Testis (tissue), 3 donors: Measurements from ENCODE around the gene KCNQ1. TPM values are rescaled to one million over a fixed set of nuclear protein-coding genes. Genes with fewer than 3 reads are reported as not detected.

Source experiments
- DNase-seq: peaks from one replicate; pipeline ENCODE4 v3.0.0-alpha.2; 2019
- H3K27ac ChIP-seq, 2 donors: fragments of 200-600 bp; sonication (generic); one replicate each; pipeline ENCODE4 v1.5.1; 2019
- H3K27me3 ChIP-seq: fragments of 200-600 bp; sonication (generic); one replicate; pipeline ENCODE4 v1.5.1; 2019
- H3K36me3 ChIP-seq: fragments of 200-600 bp; sonication (generic); one replicate; pipeline ENCODE4 v1.5.1; 2017; ENCODE audit warnings: low read depth; ENCODE audit errors: missing control alignments
- H3K4me1 ChIP-seq: fragments of 200-600 bp; sonication (generic); one replicate; pipeline ENCODE4 v1.5.1; 2019
- H3K4me3 ChIP-seq, 2 donors: fragments of 200-600 bp; sonication (generic); one replicate each; pipeline ENCODE4 v1.5.1; 2017 to 2019
- H3K9me3 ChIP-seq: fragments of 200-600 bp; sonication (generic); one replicate; pipeline ENCODE4 v1.5.1; 2017
- CTCF ChIP-seq, 3 experiments: fragments of 450-650 bp in 2 of 3; fragments of 200-600 bp in 1 of 3; sonication (generic) in 1 of 3; IDR thresholded peaks; one replicate each; pipeline ENCODE4 v1.5.1; 2016 to 2019; ENCODE audit warnings: antibody characterized with exemption in 3 of 3, mild to moderate bottlenecking in 2 of 3, moderate library complexity in 1 of 3
- POLR2A ChIP-seq: fragments of 450-650 bp; IDR thresholded peaks from one replicate; pipeline ENCODE4 v1.6.1; 2017; ENCODE audit warnings: antibody characterized with exemption, mild to moderate bottlenecking, moderate library complexity
- WGBS, 2 donors: methylation state at CpG; one replicate each; pipeline ENCODE4 v1.1.5; 2018; 5-methylcytosine and 5-hydroxymethylcytosine counted together
- intact Hi-C: fragments of 100-400 bp; cut with DNase I; formaldehyde crosslinking; loops from one replicate; pipeline ENCODE4 v1.15.1; 2023; ENCODE audit warnings: low total_unique reads
- polyA plus RNA-seq: library from polyadenylated mRNA; stranded (reverse); fragments of 350-450 nt; fragmentation: Illumina TruSeq; extraction: RNeasy Lipid Tissue Mini Kit (QIAGEN cat#74804); gene quantifications from one replicate; pipeline ENCODE4 v1.2.3, GENCODE V29; 2014; ENCODE audit warnings: low read depth, low replicate concordance; ENCODE audit not compliant: insufficient read depth
- total RNA-seq, 2 donors: library from RNA; depleted of rRNA; stranded (reverse); fragments of >200 nt; gene quantifications; one replicate each; pipeline ENCODE4 v1.2.3, GENCODE V29; 2016

The KCNQ1 gene
- total and polyA plus RNA-seq, 3 donors from 2014 or later: 6.0 to 24.2 (median 12.8) TPM

GRCh38 chr11:2775626-2776350 is 331.0 kb downstream of the KCNQ1 start:
- DNase-seq: peak; percentile 9
- Histone ChIP-seq H3K27me3 (no peaks in the 10 kb centered on the region), H3K36me3 (no peaks in the 10 kb centered on the region), H3K4me1 (peaks cover 32% of the 10 kb centered on the region), H3K4me3 (no peak overlapping the region), H3K9me3 (no peaks in the 10 kb centered on the region), H3K27ac (no peak overlapping the region)
- TF ChIP-seq CTCF (IDR thresholded peaks at IDR 0.05): no peak
- no peak for TF ChIP-seq POLR2A
- intact Hi-C loops: no loop called here
- 94 to 95% methylated on average over 24 to 29 of the region's 29 CpGs for WGBS, 2 donors

GRCh38 chr11:2776351-2777061 is 331.7 kb downstream of the KCNQ1 start:
- TF ChIP-seq CTCF (IDR thresholded peaks at IDR 0.05): no peak
- TF ChIP-seq POLR2A: no peak
- Histone ChIP-seq H3K9me3 (no peaks in the 10 kb centered on the region), H3K27ac (no peak overlapping the region), H3K4me3 (no peak overlapping the region), H3K4me1 (peaks cover 39% of the 10 kb centered on the region), H3K27me3 (no peaks in the 10 kb centered on the region), H3K36me3 (no peaks in the 10 kb centered on the region)
- WGBS, 2 donors: 91% methylated on average over 9 to 19 of the region's 19 CpGs
- peak; percentile 12 for DNase-seq
- intact Hi-C loops: no loop called here

DNA sequence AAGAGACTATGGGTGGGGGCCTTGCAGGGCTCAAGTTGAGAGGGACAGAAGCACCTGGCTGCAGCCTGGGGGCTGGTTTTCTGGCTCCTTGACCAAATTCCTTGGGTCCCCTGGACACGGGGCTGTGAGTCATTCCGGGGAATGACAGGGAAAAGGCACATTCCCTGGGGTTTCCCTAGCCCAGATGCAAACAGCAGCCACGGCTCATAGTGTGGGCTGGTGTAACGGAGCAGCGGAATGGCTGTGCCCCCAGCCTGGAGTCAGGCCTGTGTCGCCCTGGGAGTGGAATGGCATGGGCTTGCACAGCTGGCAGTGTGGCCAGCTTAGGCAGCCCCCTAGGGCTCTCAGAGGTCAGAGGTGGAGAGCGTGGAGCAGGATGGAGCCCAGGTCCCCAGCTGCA is 332.6 kb downstream of the KCNQ1 start:
- no peaks in the 10 kb centered on the region for H3K36me3 ChIP-seq
- intact Hi-C loops: no loop called here
- H3K27me3 ChIP-seq: no peaks in the 10 kb centered on the region
- no peak for TF ChIP-seq CTCF (IDR thresholded peaks at IDR 0.05)
- no peak for TF ChIP-seq POLR2A
- peaks cover 40% of the 10 kb centered on the region for H3K4me1 ChIP-seq
- DNase-seq: peak; percentile 7
- no peak overlapping the region for H3K4me3 ChIP-seq
- no peaks in the 10 kb centered on the region for H3K9me3 ChIP-seq
- WGBS, 2 donors: 82 to 86% methylated on average over 2 to 7 of the region's 7 CpGs
- H3K27ac ChIP-seq: peak overlapping the region in 1 of 2 donors; percentile 80

- 75 to 93% methylated on average over 13 to 27 of the region's 27 CpGs for WGBS, 2 donors
- peak overlapping the region; percentile 80 to 90 for H3K27ac ChIP-seq
- no peaks in the 10 kb centered on the region for H3K9me3 ChIP-seq
- peaks cover 40% of the 10 kb centered on the region for H3K4me1 ChIP-seq
- no peaks in the 10 kb centered on the region for H3K36me3 ChIP-seq
- TF ChIP-seq CTCF (IDR thresholded peaks at IDR 0.05): no peak
- no peak for TF ChIP-seq POLR2A
- DNase-seq: peak; percentile 17
- intact Hi-C loops: no loop called here
- H3K4me3 ChIP-seq: no peak overlapping the region
- no peaks in the 10 kb centered on the region for H3K27me3 ChIP-seq
Measured at GRCh38 chr11:2777871-2778629, 333.2 kb downstream of the KCNQ1 start.
